HCT116 (cell line): ENCODE measurements around the gene PHF8. TPM values are rescaled to one million over a fixed set of nuclear protein-coding genes. Genes with fewer than 3 reads are reported as not detected.

Source experiments
- ATAC-seq: fragments of 200-7000 bp; cut with Tn5 transposase; 2 replicates; pipeline ENCODE4 v1.9.1; 2020; ENCODE audit warnings: mild to moderate bottlenecking, moderate library complexity
- BruUV-seq: library from RNA; stranded (reverse); fragments of 400-500 nt; replicated peaks from 2 replicates; lab custom pipeline; 2021; lab: Mats Ljungman, UMichigan
- CTCF ChIA-PET: fragments of 300-600 bp; sonication (Branson Sonifier 250); formaldehyde crosslinking; loops from one replicate; lab custom pipeline; 2021; ENCODE audit warnings: antibody characterized with exemption; lab: Charles Lee
- POLR2A ChIA-PET: fragments of 300-600, 350-600 bp; sonication (Branson Sonifier 250); formaldehyde crosslinking; loops from one replicate; lab custom pipeline; 2021; ENCODE audit warnings: antibody characterized with exemption; lab: Charles Lee
- RAD21 ChIA-PET, 2 experiments: fragments of 300-600 bp; sonication (Branson Sonifier 250); formaldehyde crosslinking; loops; one replicate each; lab custom pipeline; 2023; ENCODE audit warnings: low total read pairs in 2 of 2; ENCODE audit not compliant: uncharacterized antibody in 2 of 2, unreplicated experiment in 2 of 2, low non-redundant PET in 1 of 2; lab: Charles Lee
- DNase-seq: peaks from one replicate; pipeline ENCODE4 v3.0.0-alpha.2; 2010; ENCODE audit warnings: low read depth, low spot score
- H2AFZ ChIP-seq: fragments of 200-600 bp; shearing (Covaris generic), sonication (generic); 2 replicates; pipeline ENCODE4 v1.6.1; 2017; ENCODE audit warnings: low read depth, mixed run types, mixed read lengths, antibody characterized with exemption, low read length; ENCODE audit not compliant: poor library complexity, severe bottlenecking
- H3K27ac ChIP-seq: 2 replicates; pipeline ENCODE4 v1.5.1; 2012; ENCODE audit warnings: low read depth, low read length
- H3K27me3 ChIP-seq: fragments of 200-600 bp; sonication (generic); 2 replicates; pipeline ENCODE4 v1.6.1; 2016; ENCODE audit warnings: mixed run types, low read length, mixed read lengths; ENCODE audit not compliant: insufficient read depth
- H3K36me3 ChIP-seq, 2 experiments: fragments of 200-500 bp in 1 of 2; fragments of 200-600 bp in 1 of 2; sonication (Bioruptor generic) in 1 of 2; sonication (generic) in 1 of 2; 2 replicates each; pipeline versions ENCODE4 v1.5.1 to v1.6.1; 2014 to 2016; ENCODE audit warnings: low read length in 2 of 2, inconsistent platforms in 1 of 2, mixed read lengths in 1 of 2, mixed run types in 1 of 2; ENCODE audit not compliant: insufficient read depth in 2 of 2, control insufficient read depth in 1 of 2
- H3K4me1 ChIP-seq, 2 experiments: fragments of 200-600 bp in 1 of 2; sonication (generic) in 1 of 2; 2 replicates each; pipeline versions ENCODE4 v1.5.1 to v1.6.1; 2012 to 2017; ENCODE audit warnings: low read length in 2 of 2, inconsistent platforms in 1 of 2, mild to moderate bottlenecking in 1 of 2, mixed read lengths in 1 of 2, mixed run types in 1 of 2, moderate library complexity in 1 of 2; ENCODE audit not compliant: insufficient read depth in 2 of 2, control insufficient read depth in 1 of 2
- H3K4me2 ChIP-seq: fragments of 200-600 bp; sonication (generic); 2 replicates; pipeline ENCODE4 v1.6.1; 2017; ENCODE audit warnings: mixed run types, low read length, mixed read lengths
- H3K4me3 ChIP-seq, 2 experiments: fragments of 200-600 bp in 1 of 2; sonication (generic) in 1 of 2; replicated peaks in 1 of 2; 2 replicates each; pipeline ENCODE4 v1.5.1; 2011 to 2016; ENCODE audit warnings: low read length in 2 of 2, control low read depth in 1 of 2, low read depth in 1 of 2, mild to moderate bottlenecking in 1 of 2, mixed read lengths in 1 of 2, mixed run types in 1 of 2
- H3K79me2 ChIP-seq: fragments of 200-600 bp; sonication (generic); 2 replicates; pipeline ENCODE4 v1.6.1; 2017; ENCODE audit warnings: mild to moderate bottlenecking, mixed run types, low read length, moderate library complexity, mixed read lengths; ENCODE audit not compliant: insufficient read depth
- H3K9ac ChIP-seq: fragments of 200-600 bp; sonication (generic); 2 replicates; pipeline ENCODE4 v1.6.1; 2016; ENCODE audit warnings: low read length, mixed read lengths
- H3K9me2 ChIP-seq: fragments of 200-600 bp; sonication (generic), shearing (Covaris generic); 2 replicates; pipeline ENCODE4 v1.6.1; 2017; ENCODE audit warnings: mixed run types, mild to moderate bottlenecking, moderate library complexity; ENCODE audit not compliant: insufficient read depth
- H3K9me3 ChIP-seq, 2 experiments: fragments of 200-500 bp in 1 of 2; fragments of 200-600 bp in 1 of 2; sonication (Bioruptor generic) in 1 of 2; sonication (generic) in 1 of 2; 2 replicates each; pipeline ENCODE4 v1.6.1; 2014 to 2017; ENCODE audit warnings: low read length in 2 of 2, mixed read lengths in 2 of 2, inconsistent platforms in 1 of 2, low read depth in 1 of 2, mild to moderate bottlenecking in 1 of 2, mixed run types in 1 of 2, moderate library complexity in 1 of 2; ENCODE audit not compliant: control insufficient read depth in 1 of 2, insufficient read depth in 1 of 2
- H4K20me1 ChIP-seq: fragments of 200-600 bp; sonication (generic), shearing (Covaris generic); 2 replicates; pipeline ENCODE4 v1.6.1; 2017; ENCODE audit warnings: mixed run types, mild to moderate bottlenecking, moderate library complexity; ENCODE audit not compliant: insufficient read depth
- ATF3 ChIP-seq: IDR thresholded peaks from 2 replicates; pipeline ENCODE4 v1.6.1; 2012
- CTCF ChIP-seq, 3 experiments: fragments of 200-600 bp in 1 of 3; sonication (generic) in 1 of 3; IDR thresholded peaks in 2 of 3; conservative IDR thresholded peaks in 1 of 3; 2 replicates each; pipeline ENCODE4 v1.5.1; 2012 to 2017; ENCODE audit warnings: low read depth in 2 of 3, low read length in 2 of 3, antibody characterized with exemption in 1 of 3, borderline replicate concordance in 1 of 3, control low read depth in 1 of 3, mild to moderate bottlenecking in 1 of 3, mixed read lengths in 1 of 3, mixed run types in 1 of 3, moderate library complexity in 1 of 3; ENCODE audit not compliant: insufficient read depth in 1 of 3
- EGR1 ChIP-seq: IDR thresholded peaks from 2 replicates; pipeline ENCODE4 v1.6.1; 2012; ENCODE audit warnings: low read depth
- EZH2 ChIP-seq: fragments of 200-600 bp; sonication (generic); IDR thresholded peaks from 2 replicates; pipeline ENCODE4 v1.6.1; 2017; ENCODE audit warnings: antibody characterized with exemption, mixed run types
- POLR2AphosphoS5 ChIP-seq: IDR thresholded peaks from 2 replicates; pipeline ENCODE4 v1.6.1; 2011; ENCODE audit warnings: mild to moderate bottlenecking, low read depth, low read length, moderate library complexity
- TCF7L2 ChIP-seq: IDR thresholded peaks from 2 replicates; pipeline ENCODE4 v1.7.0; 2011; ENCODE audit warnings: borderline replicate concordance, inconsistent platforms; ENCODE audit not compliant: insufficient read depth, insufficient read length; ENCODE audit errors: extremely low read depth
- intact Hi-C: fragments of 100-400 bp; cut with micrococcal nuclease; formaldehyde crosslinking; loops from 2 replicates; pipeline ENCODE4 v1.10.0; 2022
- total RNA-seq: library from RNA; stranded (reverse); gene quantifications from one replicate; pipeline ENCODE4 v1.2.1, GENCODE V29; 2021; ENCODE audit not compliant: unreplicated experiment
- TF ChIP-seq, protein P1 (sequence below): IDR thresholded peaks from 2 replicates; pipeline ENCODE4 v1.6.1; 2011; ENCODE audit warnings: mild to moderate bottlenecking, low read length, moderate library complexity; ENCODE audit not compliant: insufficient replicate concordance; ENCODE audit errors: extremely low read depth

Gene PHF8
- total RNA-seq, 1 experiment from 2014 or later = 28.0 TPM

- POLR2A ChIA-PET = no interaction called here
Observed at GRCh38 chrX:54029529-54030143, 14.6 kb downstream of the PHF8 start.

GRCh38 chrX:54024350-54024749, 19.9 kb downstream of the PHF8 start:
- H4K20me1 ChIP-seq = no peaks in the 10 kb centered on the region
- no peaks in the 10 kb centered on the region for H3K9me3 ChIP-seq
- H3K9ac ChIP-seq = no peak overlapping the region
- no TSS peak for BruUV-seq
- no peaks in the 10 kb centered on the region for H3K27me3 ChIP-seq
- no peak overlapping the region for H3K4me3 ChIP-seq
- H3K36me3 ChIP-seq = peaks cover 0 to 3% of the 10 kb centered on the region in 2 experiments; a peak in 2 of 4 replicates
- no peaks in the 10 kb centered on the region for H3K9me2 ChIP-seq
- DNase-seq (no peak), ATAC-seq (no peak)
- ChIA-PET CTCF (no interaction called here), RAD21 (no interaction called here), POLR2A (no interaction called here)
- intact Hi-C loops = no loop called here
- H3K4me1 ChIP-seq = no peaks in the 10 kb centered on the region
- H2AFZ ChIP-seq = no peak overlapping the region
- no peak overlapping the region for H3K27ac ChIP-seq
- no peaks in the 10 kb centered on the region for H3K79me2 ChIP-seq
- no peak overlapping the region for H3K4me2 ChIP-seq
- TF ChIP-seq TCF7L2 = no peak
- no peak for TF ChIP-seq CTCF (IDR thresholded peaks at IDR 0.05 in 2 of 3, conservative IDR thresholded peaks at IDR 0.05 in 1 of 3; ENCODE audit: borderline replicate concordance in 1 of 3, insufficient read depth in 1 of 3, low read depth in 2 of 3, low read length in 2 of 3)
- no peak for TF ChIP-seq ATF3
- TF ChIP-seq POLR2AphosphoS5 = no peak
- no peak for TF ChIP-seq EZH2
- TF ChIP-seq, protein P1, sequence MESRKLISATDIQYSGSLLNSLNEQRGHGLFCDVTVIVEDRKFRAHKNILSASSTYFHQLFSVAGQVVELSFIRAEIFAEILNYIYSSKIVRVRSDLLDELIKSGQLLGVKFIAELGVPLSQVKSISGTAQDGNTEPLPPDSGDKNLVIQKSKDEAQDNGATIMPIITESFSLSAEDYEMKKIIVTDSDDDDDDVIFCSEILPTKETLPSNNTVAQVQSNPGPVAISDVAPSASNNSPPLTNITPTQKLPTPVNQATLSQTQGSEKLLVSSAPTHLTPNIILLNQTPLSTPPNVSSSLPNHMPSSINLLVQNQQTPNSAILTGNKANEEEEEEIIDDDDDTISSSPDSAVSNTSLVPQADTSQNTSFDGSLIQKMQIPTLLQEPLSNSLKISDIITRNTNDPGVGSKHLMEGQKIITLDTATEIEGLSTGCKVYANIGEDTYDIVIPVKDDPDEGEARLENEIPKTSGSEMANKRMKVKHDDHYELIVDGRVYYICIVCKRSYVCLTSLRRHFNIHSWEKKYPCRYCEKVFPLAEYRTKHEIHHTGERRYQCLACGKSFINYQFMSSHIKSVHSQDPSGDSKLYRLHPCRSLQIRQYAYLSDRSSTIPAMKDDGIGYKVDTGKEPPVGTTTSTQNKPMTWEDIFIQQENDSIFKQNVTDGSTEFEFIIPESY = no peak
- no peak for TF ChIP-seq EGR1

More at GRCh38 chrX:54029529-54030143, 14.6 kb downstream of the PHF8 start:
- DNase-seq = no peak
- no peak for ATAC-seq
- Histone ChIP-seq H3K27ac (no peak overlapping the region), H3K79me2 (no peaks in the 10 kb centered on the region), H3K4me3 (no peak overlapping the region), H3K9me2 (no peaks in the 10 kb centered on the region), H2AFZ (no peak overlapping the region), H3K9me3 (no peaks in the 10 kb centered on the region), H3K9ac (no peak overlapping the region), H4K20me1 (no peaks in the 10 kb centered on the region), H3K4me2 (no peak overlapping the region), H3K27me3 (no peaks in the 10 kb centered on the region), H3K4me1 (no peaks in the 10 kb centered on the region), H3K36me3 (peaks cover 0 to 4% of the 10 kb centered on the region in 2 experiments; a peak in 1 of 4 replicates)
- no peak for TF ChIP-seq CTCF (IDR thresholded peaks at IDR 0.05 in 2 of 3, conservative IDR thresholded peaks at IDR 0.05 in 1 of 3; ENCODE audit: borderline replicate concordance in 1 of 3, insufficient read depth in 1 of 3, low read depth in 2 of 3, low read length in 2 of 3)
- no TSS peak for BruUV-seq
- RAD21 ChIA-PET = no interaction called here
- intact Hi-C loops = no loop called here
- CTCF ChIA-PET = no interaction called here
